K562 (cell line): Measurements from ENCODE around the gene DLGAP1. TPM values are rescaled to one million over a fixed set of nuclear protein-coding genes. Genes with fewer than 3 reads are reported as not detected.

Experiments used
- ARID4B ChIP-seq: sonication (generic); formaldehyde crosslinking; IDR thresholded peaks from 2 replicates; pipeline ENCODE4 v1.8.0; 2022; ENCODE audit warnings: mild to moderate bottlenecking, missing genetic modification reagents
- EZH2 ChIP-seq: IDR thresholded peaks from 2 replicates; pipeline ENCODE4 v1.6.1; 2012; ENCODE audit warnings: low read depth, mild to moderate bottlenecking, inconsistent platforms, low read length, borderline replicate concordance
- HINFP ChIP-seq: fragments of 450-650 bp; conservative IDR thresholded peaks from 2 replicates; pipeline ENCODE4 v1.6.1; 2016; ENCODE audit warnings: missing genetic modification characterization, low read depth, mild to moderate bottlenecking, control low read depth, missing compliant biosample characterization
- HLTF ChIP-seq: fragments of 450-650 bp; IDR thresholded peaks from 2 replicates; pipeline ENCODE4 v1.6.1; 2016
- NRF1 ChIP-seq, 2 experiments: fragments of 450-650 bp; IDR thresholded peaks in 1 of 2; conservative IDR thresholded peaks in 1 of 2; 2 replicates each; pipeline ENCODE4 v1.6.1; 2014; ENCODE audit warnings: mild to moderate bottlenecking in 2 of 2
- PHB ChIP-seq: fragments of 250-450 bp; sonication (Bioruptor Pico); IDR thresholded peaks from 2 replicates; pipeline ENCODE4 v1.5.0; 2021
- PTRF ChIP-seq: fragments of 450-650 bp; IDR thresholded peaks from 2 replicates; pipeline ENCODE4 v1.6.1; 2016; ENCODE audit warnings: mild to moderate bottlenecking, missing genetic modification characterization, missing compliant biosample characterization
- REST ChIP-seq, 2 experiments: fragments of 450-650 bp; formaldehyde crosslinking in 1 of 2; IDR thresholded peaks; 2 replicates each; pipeline versions ENCODE4 v1.4.0 to v1.6.1; 2014 to 2020; ENCODE audit warnings: mild to moderate bottlenecking in 2 of 2, borderline replicate concordance in 1 of 2, low read depth in 1 of 2
- SMAD4 ChIP-seq: fragments of 250-450 bp; sonication (Bioruptor Pico); conservative IDR thresholded peaks from 2 replicates; pipeline ENCODE4 v1.8.0; 2021; ENCODE audit warnings: inconsistent platforms, mild to moderate bottlenecking, moderate library complexity
- TEAD1 ChIP-seq, 2 experiments: fragments of 450-650 bp in 1 of 2; sonication (generic) in 1 of 2; formaldehyde crosslinking; IDR thresholded peaks; 2 replicates each; pipeline versions ENCODE4 v1.4.0 to v1.8.0; 2020 to 2022; ENCODE audit warnings: mild to moderate bottlenecking in 2 of 2, missing genetic modification reagents in 1 of 2
- ZNF384 ChIP-seq: IDR thresholded peaks from 2 replicates; pipeline ENCODE4 v1.6.1; 2012; ENCODE audit warnings: low read depth, low read length, improper control_type of control experiment
- polyA plus RNA-seq, 8 experiments: library from polyadenylated mRNA; depleted of rRNA in 4 of 8; stranded (reverse) in 5 of 8; unstranded in 3 of 8; fragments of >200 nt; fragmentation: Nextera tagmentation in 2 of 8; fragmentation: Illumina TruSeq in 1 of 8; extraction: Ambion mirVana in 2 of 8; extraction: Trizol in 1 of 8; gene quantifications; 2 replicates each; pipeline versions ENCODE4 v1.2.1 to v1.2.3, GENCODE V29; 2011 to 2014; ENCODE audit warnings: inconsistent platforms in 1 of 8, missing spikeins in 1 of 8
- total RNA-seq, 7 experiments: library from RNA; depleted of rRNA in 6 of 7; stranded (reverse); fragments of >200 nt in 6 of 7; fragmentation: Illumina TruSeq in 2 of 7; extraction: Trizol in 2 of 7; gene quantifications; 2 replicates each; pipeline versions ENCODE4 v1.2.1 to v1.2.3, GENCODE V29; 2011 to 2021; ENCODE audit warnings: low replicate concordance in 1 of 7

The DLGAP1 gene
- total and polyA plus RNA-seq, 9 of the 15 experiments (the other 6 are each of a cell fraction or from before 2014, with no cell fraction given) = 0.04 to 0.22 (median 0.08) TPM

GRCh38 chr18:3597409-3598357 lies 857.4 kb downstream of the DLGAP1 start (continued):
- TF ChIP-seq REST (IDR thresholded peaks at IDR 0.05; ENCODE audit: borderline replicate concordance) (no peak), REST (CRISPR knock-in tag; IDR thresholded peaks at IDR 0.05; ENCODE audit: low read depth) (0 out of 2 replicates have a peak, but pooled peaks have one; percentile 26), ARID4B (no peak; the same call in 1 of the 2 replicates), EZH2 (no peak), ZNF384 (peak; percentile 29; the same call in 1 of the 2 replicates), PTRF (tag) (0 out of 2 replicates have a peak, but pooled peaks have one; percentile 39), TEAD1 (CRISPR knock-in tag; IDR thresholded peaks at IDR 0.05) (peak in 1 of 2 experiments; percentile 3; a peak in 2 of 4 replicates), PHB (CRISPR knock-in tag) (no peak), HLTF (no peak), HINFP (0 out of 2 replicates have a peak, but pooled peaks have one; percentile 10), NRF1 (conservative IDR thresholded peaks at IDR 0.05 in 1 of 2, IDR thresholded peaks at IDR 0.05 in 1 of 2) (no peak), SMAD4 (peak; percentile 78; the same call in 1 of the 2 replicates)
